Left lung (tissue), 14 donors: ENCODE measurements around the gene TNFAIP1. TPM values are rescaled to one million over a fixed set of nuclear protein-coding genes. Genes with fewer than 3 reads are reported as not detected.
"Not testable (repeated sequence)": the region's sequence is repeated elsewhere in the genome, so short reads cannot be mapped to it uniquely, and the experiment has no call there.

Experiments
- ATAC-seq: fragments of 200-7000 bp; cut with Tn5 transposase; one replicate; pipeline ENCODE4 v1.9.1; 2020; ENCODE audit warnings: moderate library complexity
- DNase-seq, 4 donors: peaks; one replicate each; pipeline ENCODE4 v3.0.0-alpha.2; 2013 to 2020
- H3K27ac ChIP-seq, 2 donors: fragments of 200-600 bp; sonication (generic) in 1 of 2; one replicate each; pipeline versions ENCODE4 v1.5.0 to v1.8.0; 2020 to 2021
- H3K27me3 ChIP-seq, 2 donors: fragments of 200-600 bp; sonication (generic) in 1 of 2; one replicate each; pipeline versions ENCODE4 v1.5.0 to v1.8.0; 2020 to 2021
- H3K36me3 ChIP-seq, 2 donors: fragments of 200-600 bp; sonication (generic) in 1 of 2; one replicate each; pipeline versions ENCODE4 v1.5.0 to v1.8.0; 2020 to 2021
- H3K4me1 ChIP-seq, 2 donors: fragments of 200-600 bp; one replicate each; pipeline ENCODE4 v1.8.0; 2021
- H3K4me3 ChIP-seq, 2 donors: fragments of 200-600 bp; sonication (generic) in 1 of 2; one replicate each; pipeline versions ENCODE4 v1.5.0 to v1.8.0; 2020 to 2021; ENCODE audit warnings: mild to moderate bottlenecking in 1 of 2
- H3K9me3 ChIP-seq, 2 donors: fragments of 200-600 bp; sonication (generic) in 1 of 2; one replicate each; pipeline versions ENCODE4 v1.5.0 to v1.8.0; 2020 to 2021
- CTCF ChIP-seq, 2 donors: fragments of 200-600 bp; sonication (generic) in 1 of 2; IDR thresholded peaks; one replicate each; pipeline versions ENCODE4 v1.5.0 to v1.8.0; 2021; ENCODE audit warnings: antibody characterized with exemption in 2 of 2
- intact Hi-C, 2 donors: fragments of 100-400 bp; cut with DNase I; formaldehyde crosslinking; loops; one replicate each; pipeline versions ENCODE4 v1.11.2 to v1.14.2; 2022
- long read RNA-seq, 12 donors: library from polyadenylated mRNA in 2 of 12; unstranded in 2 of 12; transcript quantifications; one replicate each; pipeline ENCODE4 v2.0.0 and lab custom pipeline, GENCODE V29; 2019 to 2026
- polyA plus RNA-seq, 6 donors: library from polyadenylated mRNA; unstranded; fragments of 120-200 nt; gene quantifications; one replicate each; pipeline ENCODE4 v1.2.1, GENCODE V29; 2013; ENCODE audit not compliant: insufficient read length in 6 of 6
- total RNA-seq, 2 donors: library from RNA; stranded (reverse); fragmentation: NEBNext Ultra II Directional; extraction: Animal tissue kit (Norgen Biotek cat#: 25700); gene quantifications; one replicate each; pipeline ENCODE4 v1.2.1, GENCODE V29; 2021
- donor health status: DM: no; HTN: yes; CAD: no.
- donor health status: DM: no; HTN: no; CAD: no.

Gene TNFAIP1
- total RNA-seq, result 10 to 100 TPM; 57.6 to 80.7 TPM
- polyA plus RNA-seq, result 10 to 100 TPM; 34.2 to 41.6 (median 40.2) TPM
- long read RNA-seq, donor 1, transcript TNFAIP1-201 (7 exons, 3,627 nt), result major isoform, 5 of 91 reads
- long read RNA-seq, donor 1, partial matches to known transcripts, result 72 of 91 reads
- long read RNA-seq, donor 1, other reads (novel, unspliced or antisense), result 14 of 91 reads
- long read RNA-seq, donor 2, transcript TNFAIP1-201 (7 exons, 3,627 nt), result major isoform, 11 of 47 reads
- long read RNA-seq, donor 2, partial matches to known transcripts, result 6 of 47 reads
- long read RNA-seq, donor 2, other reads (novel, unspliced or antisense), result 30 of 47 reads
- long read RNA-seq, donor 3, transcript TNFAIP1-201 (7 exons, 3,627 nt), result major isoform, 7 of 37 reads
- long read RNA-seq, donor 3, partial matches to known transcripts, result 30 of 37 reads
- long read RNA-seq, donor 3, other reads (novel, unspliced or antisense), result 0 of 37 reads
- long read RNA-seq, donor 4, transcript TNFAIP1-201 (7 exons, 3,627 nt), result major isoform, 7 of 14 reads
- long read RNA-seq, donor 4, partial matches to known transcripts, result 3 of 14 reads
- long read RNA-seq, donor 4, other reads (novel, unspliced or antisense), result 4 of 14 reads
- long read RNA-seq, donor 5, partial matches to known transcripts, result 0 of 3 reads
- long read RNA-seq, donor 5, other reads (novel, unspliced or antisense), result 0 of 3 reads
- long read RNA-seq, donor 6, partial matches to known transcripts, result 5 of 36 reads
- long read RNA-seq, donor 6, other reads (novel, unspliced or antisense), result 27 of 36 reads
- long read RNA-seq, donor 7, partial matches to known transcripts, result 0 of 25 reads
- long read RNA-seq, donor 7, other reads (novel, unspliced or antisense), result 22 of 25 reads
- long read RNA-seq, donor 8, transcript TNFAIP1-201 (7 exons, 3,627 nt), result major isoform, 10 of 44 reads
- long read RNA-seq, donor 8, partial matches to known transcripts, result 11 of 44 reads
- long read RNA-seq, donor 8, other reads (novel, unspliced or antisense), result 23 of 44 reads
- long read RNA-seq, donor 9, result 0 reads
- long read RNA-seq, donor 10, transcript TNFAIP1-201 (7 exons, 3,627 nt), result major isoform, 7 of 10 reads
- long read RNA-seq, donor 10, partial matches to known transcripts, result 0 of 10 reads
- long read RNA-seq, donor 10, other reads (novel, unspliced or antisense), result 3 of 10 reads
- long read RNA-seq, donor 11, result 0 reads
- long read RNA-seq, donor 12, transcript TNFAIP1-201 (7 exons, 3,627 nt), result major isoform, 10 of 44 reads
- long read RNA-seq, donor 12, partial matches to known transcripts, result 5 of 44 reads
- long read RNA-seq, donor 12, other reads (novel, unspliced or antisense), result 28 of 44 reads

- ATAC-seq (peak; percentile 97), DNase-seq (peak; percentile 98 to 100 (median 100))
- Histone ChIP-seq H3K27me3 (no peaks in the 10 kb centered on the region), H3K4me3 (peak within 1 kb of the TSS; percentile 89 to 97), H3K4me1 (peaks cover 24 to 63% of the 10 kb centered on the region in 2 donors), H3K36me3 (peaks cover 0 to 30% of the 10 kb centered on the region in 2 donors), H3K27ac (peak within 1 kb of the TSS; percentile 97), H3K9me3 (no peaks in the 10 kb centered on the region)
- intact Hi-C loops, result no loop called here
- TF ChIP-seq CTCF (IDR thresholded peaks at IDR 0.05), result no peak
Measured at GRCh38 chr17:28335201-28335958, at the start of gene TNFAIP1, which contains the start of gene IFT20. TNFAIP1 (plus strand) TSS chr17:28335761; CDS start chr17:28339522, 3,761 bp downstream. IFT20 (minus strand) TSS chr17:28335472; CDS start chr17:28331985, 3,487 bp downstream.

- Histone ChIP-seq H3K36me3 (no peaks in the 10 kb centered on the region), H3K27ac (no peak overlapping the region)
- TF ChIP-seq CTCF (IDR thresholded peaks at IDR 0.05), result no peak
Measured at GRCh38 chr17:28285965-28286364, 49.6 kb upstream of the TNFAIP1 start.

GRCh38 chr17:28290703-28291102 is 44.9 kb upstream of the TNFAIP1 start:
- no peak overlapping the region for H3K27ac ChIP-seq
- DNase-seq (no peak), ATAC-seq (no peak)
- intact Hi-C loops, result no loop called here
- no peaks in the 10 kb centered on the region for H3K27me3 ChIP-seq
- no peak for TF ChIP-seq CTCF (IDR thresholded peaks at IDR 0.05)
- no peaks in the 10 kb centered on the region for H3K4me1 ChIP-seq
- no peaks in the 10 kb centered on the region for H3K36me3 ChIP-seq
- H3K9me3 ChIP-seq, result no peaks in the 10 kb centered on the region
- H3K4me3 ChIP-seq, result no peak overlapping the region

More at GRCh38 chr17:28285965-28286364, 49.6 kb upstream of the TNFAIP1 start:
- Histone ChIP-seq H3K27me3 (peaks cover 0 to 2% of the 10 kb centered on the region in 2 donors), H3K4me1 (no peaks in the 10 kb centered on the region), H3K4me3 (no peak overlapping the region), H3K9me3 (no peaks in the 10 kb centered on the region)
- intact Hi-C loops, result no loop called here
- no peak for ATAC-seq
- DNase-seq, result no peak

DNA sequence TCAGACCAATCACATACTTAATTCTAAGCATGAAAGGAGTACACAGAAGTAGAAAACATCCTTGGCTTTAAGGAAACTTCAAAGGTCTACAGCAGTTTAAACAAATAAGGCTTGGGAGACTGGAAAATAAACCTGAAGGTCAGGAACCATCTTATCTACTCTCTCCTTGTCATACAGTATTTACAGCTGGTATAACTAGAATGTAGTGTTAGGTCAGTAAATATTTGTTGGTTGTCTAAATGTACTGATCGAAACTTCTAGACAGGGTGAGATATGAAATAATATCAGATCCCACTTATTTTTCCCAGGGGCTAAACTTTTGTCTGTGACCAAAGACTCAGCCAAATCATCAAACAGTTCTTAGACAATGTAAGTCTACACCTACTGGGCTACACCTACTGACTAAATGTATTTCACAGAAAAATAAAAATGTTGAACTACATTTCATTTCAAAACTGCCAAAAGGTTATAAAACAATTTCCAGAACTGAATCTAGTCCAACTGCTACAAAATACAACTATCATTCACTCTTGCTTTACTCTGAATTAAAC is 43.7 kb upstream of the TNFAIP1 start:
- no peak for ATAC-seq
- no peaks in the 10 kb centered on the region for H3K36me3 ChIP-seq
- TF ChIP-seq CTCF (IDR thresholded peaks at IDR 0.05), result no peak
- H3K27ac ChIP-seq, result no peak overlapping the region
- H3K4me3 ChIP-seq, result no peak overlapping the region
- no peaks in the 10 kb centered on the region for H3K9me3 ChIP-seq
- H3K27me3 ChIP-seq, result no peaks in the 10 kb centered on the region
- DNase-seq, result no peak
- H3K4me1 ChIP-seq, result no peaks in the 10 kb centered on the region
- intact Hi-C loops, result no loop called here

DNA sequence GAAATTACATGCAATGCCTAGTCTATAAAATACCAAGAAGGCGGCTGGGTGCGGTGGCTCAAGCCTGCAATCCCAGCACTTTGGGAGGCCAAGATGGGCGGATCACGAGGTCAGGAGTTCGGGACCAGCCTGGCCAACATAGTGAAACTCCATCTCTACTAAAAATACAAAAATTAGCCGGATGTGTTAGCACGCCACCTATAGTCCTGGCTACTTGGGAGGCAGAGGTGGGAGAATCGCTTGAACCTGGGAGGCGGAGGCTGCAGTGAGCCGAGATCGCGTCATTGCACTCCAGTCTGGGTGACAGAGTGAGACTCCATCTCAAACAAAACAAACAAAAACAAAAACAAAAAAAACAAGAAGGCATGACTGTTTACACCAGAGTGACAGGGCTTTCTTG is 42.7 kb upstream of the TNFAIP1 start:
- intact Hi-C loops, DNase-seq, H3K4me3 ChIP-seq, ATAC-seq, H3K27me3 ChIP-seq, H3K4me1 ChIP-seq, H3K27ac ChIP-seq, H3K36me3 ChIP-seq, H3K9me3 ChIP-seq: not testable (repeated sequence)
